Stimulated activated CD4-positive, alpha-beta T cell treated with anti-CD3 and anti-CD28 coated beads, Interleukin-4, amount 100 ng/mL, for 48 hours (primary cell): ENCODE measurements around the gene TTC9B.
"Not testable (repeated sequence)": the region's sequence is repeated elsewhere in the genome, so short reads cannot be mapped to it uniquely, and the experiment has no call there.

Experiments
- DNase-seq, 2 donors: peaks; one replicate each; pipeline ENCODE4 v3.0.0-alpha.2; 2020; ENCODE audit warnings: low read depth in 2 of 2

TTC9B gene

DNA sequence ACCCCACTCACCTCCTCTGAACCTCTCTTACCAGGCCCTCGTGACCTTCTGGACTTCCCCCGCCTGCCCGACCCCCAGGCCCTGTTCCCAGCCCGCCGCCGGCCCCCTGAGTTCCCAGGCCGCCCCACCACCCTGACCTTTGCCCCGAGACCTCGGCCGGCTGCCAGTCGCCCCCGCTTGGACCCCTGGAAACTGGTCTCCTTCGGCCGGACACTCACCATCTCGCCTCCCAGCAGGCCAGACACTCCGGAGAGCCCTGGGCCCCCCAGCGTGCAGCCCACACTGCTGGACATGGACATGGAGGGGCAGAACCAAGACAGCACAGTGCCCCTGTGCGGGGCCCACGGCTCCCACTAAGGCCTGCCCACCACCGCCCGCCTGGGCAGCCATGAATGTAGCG is 3.2 kb downstream of the TTC9B start:
- DNase-seq: no peak

DNA sequence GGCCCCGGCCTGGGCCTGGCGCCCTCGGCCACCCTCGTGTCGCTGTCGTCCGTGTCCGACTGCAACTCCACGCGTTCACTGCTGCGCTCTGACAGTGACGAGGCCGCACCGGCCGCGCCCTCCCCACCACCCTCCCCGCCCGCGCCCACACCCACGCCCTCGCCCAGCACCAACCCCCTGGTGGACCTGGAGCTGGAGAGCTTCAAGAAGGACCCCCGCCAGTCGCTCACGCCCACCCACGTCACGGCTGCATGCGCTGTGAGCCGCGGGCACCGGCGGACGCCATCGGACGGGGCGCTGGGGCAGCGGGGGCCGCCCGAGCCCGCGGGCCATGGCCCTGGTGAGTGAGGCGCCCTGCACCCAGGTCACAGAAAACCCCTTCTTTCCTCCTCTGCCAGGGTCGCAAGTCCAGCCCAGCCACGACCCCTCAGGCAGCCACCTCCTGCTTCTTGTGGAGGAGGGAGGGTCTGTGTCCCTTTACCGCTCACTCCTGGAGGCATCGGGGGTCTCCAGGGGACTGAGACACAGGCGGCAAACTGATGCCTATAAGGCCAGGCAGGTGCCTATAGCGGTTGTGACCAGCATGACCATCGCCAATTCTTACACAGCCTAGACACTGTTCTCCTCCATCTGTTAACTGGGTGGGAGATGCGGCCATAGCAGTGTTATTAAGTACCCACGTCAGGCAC is 4.2 kb downstream of the TTC9B start:
- no peak for DNase-seq

DNA sequence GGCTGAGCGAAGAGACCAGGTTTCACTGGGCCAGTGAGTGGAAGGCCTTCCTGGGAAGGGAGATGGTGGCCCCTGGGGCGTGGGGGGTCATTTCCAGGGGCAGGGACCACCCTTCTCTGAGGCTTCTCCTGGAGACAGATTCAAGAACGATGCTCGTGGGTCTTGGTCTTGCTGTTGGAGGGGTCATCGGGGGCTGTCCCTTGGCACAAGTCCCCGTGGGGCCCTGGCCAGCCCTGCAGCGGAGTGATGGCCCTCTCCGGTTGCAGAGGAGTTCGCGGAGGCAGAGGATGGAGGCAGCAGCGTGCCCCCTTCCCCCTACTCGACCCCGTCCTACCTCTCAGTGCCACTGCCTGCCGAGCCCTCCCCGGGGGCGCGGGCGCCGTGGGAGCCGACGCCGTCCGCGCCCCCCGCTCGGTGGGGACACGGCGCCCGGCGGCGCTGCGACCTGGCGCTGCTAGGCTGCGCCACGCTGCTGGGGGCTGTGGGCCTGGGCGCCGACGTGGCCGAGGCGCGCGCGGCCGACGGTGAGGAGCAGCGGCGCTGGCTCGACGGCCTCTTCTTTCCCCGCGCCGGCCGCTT is 4.8 kb downstream of the TTC9B start:
- no peak for DNase-seq

DNA sequence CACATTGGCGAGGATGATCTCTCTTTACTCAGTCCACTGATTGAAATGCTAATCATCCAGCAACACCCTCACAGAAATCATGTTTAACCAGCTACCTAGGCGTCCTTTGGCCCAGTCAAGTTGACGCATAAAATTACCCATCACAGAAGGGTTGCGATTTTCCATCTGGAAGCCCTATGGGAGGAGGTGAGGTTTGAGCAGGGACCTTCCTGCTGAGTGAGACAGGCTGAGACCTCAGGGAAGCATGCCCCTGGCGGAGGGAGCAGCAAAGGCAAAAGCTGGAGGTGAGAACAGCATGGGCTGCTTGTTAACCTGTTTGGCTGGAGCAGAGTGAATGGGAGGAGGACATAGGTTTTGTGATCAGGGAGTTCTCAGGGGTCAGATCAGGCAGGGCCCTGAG is 7.3 kb downstream of the TTC9B start:
- no peak for DNase-seq

DNA sequence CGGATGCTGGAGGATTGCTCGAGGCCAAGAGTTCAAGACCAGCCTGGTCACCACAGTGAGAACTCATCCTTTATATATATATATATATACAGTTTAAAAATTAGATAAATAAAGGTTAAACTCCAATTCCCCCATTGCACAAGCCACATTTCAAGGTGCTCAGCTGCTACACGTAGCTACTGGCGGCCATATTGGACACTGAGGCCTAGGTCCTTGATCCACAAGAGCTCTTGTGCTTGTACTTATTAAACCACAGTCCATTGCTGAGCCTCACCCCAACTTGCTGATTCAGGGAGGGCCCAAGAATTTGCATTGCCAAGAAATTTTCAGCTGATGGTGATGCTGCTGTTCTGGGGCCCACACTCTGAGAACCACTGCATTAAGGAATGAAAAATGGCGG is 9.6 kb downstream of the TTC9B start:
- DNase-seq: no peak

DNA sequence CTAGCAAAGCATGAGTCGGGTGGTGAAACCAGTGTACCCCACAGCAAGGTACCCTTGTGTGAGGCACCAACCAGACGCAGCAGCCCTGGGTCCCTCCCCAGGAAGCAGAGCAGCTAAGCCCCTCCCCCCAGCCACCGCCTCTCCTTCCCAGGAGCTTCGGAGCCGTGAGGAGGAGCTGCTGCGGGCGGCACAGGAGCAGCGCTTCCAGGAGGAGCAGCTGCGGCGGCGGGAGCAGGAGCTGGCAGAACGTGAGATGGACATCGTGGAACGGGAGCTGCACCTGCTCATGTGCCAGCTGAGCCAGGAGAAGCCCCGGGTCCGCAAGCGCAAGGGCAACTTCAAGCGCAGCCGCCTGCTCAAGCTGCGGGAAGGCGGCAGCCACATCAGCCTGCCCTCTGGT is 12.4 kb downstream of the TTC9B start:
- DNase-seq: no peak

DNA sequence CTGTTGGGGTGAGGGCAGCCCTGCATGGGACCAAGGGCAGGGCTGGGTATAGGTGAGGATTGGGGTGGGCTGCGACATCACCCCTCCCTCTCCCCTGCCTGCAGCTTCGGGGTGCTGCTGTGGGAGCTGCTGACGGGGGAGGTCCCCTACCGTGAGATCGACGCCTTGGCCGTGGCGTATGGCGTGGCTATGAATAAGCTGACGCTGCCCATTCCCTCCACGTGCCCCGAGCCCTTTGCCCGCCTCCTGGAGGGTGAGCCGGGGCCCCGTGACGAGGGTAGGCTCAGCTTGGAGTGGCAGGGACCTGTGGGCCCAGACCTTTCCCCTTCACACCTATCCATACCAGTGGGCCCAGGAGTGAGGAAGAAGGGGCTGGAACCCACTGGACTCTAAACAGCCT is 13.8 kb downstream of the TTC9B start:
- DNase-seq: no peak

DNA sequence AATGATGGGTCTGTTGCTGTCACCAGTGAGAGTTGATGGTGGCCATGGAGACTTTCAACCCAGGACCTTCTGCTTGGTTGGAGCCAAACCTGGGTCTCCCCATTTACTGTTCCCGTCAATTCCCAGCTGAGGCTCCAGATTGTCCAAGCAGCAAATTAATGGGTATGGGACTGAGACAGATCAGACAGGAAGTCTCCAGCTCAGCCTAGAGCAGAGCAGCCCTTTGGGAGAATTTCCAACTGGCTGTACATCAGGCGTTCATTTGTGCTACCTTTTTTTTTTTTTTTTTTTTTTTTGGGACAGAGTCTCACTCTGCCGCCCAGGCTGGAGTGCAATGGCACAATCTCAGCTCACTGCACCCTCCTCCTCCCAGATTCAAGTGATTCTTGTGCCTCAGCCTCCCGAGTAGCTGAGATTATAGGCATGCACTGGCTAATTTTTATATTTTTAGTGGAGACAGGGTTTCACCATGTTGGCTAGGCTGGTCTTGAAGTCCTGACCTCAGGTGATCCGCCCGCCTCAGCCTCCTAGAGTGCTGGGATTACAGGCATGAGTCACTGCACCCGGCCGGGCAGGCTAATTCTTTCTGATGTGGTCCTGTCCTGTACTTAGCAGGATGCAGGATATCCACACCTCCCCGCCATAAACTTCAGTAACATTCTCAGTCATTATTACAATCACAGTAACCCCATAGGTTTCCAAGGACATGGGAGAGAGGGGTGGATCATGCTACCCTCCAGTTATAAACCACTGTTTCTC is 17.7 kb downstream of the TTC9B start:
- DNase-seq: no peak

DNA sequence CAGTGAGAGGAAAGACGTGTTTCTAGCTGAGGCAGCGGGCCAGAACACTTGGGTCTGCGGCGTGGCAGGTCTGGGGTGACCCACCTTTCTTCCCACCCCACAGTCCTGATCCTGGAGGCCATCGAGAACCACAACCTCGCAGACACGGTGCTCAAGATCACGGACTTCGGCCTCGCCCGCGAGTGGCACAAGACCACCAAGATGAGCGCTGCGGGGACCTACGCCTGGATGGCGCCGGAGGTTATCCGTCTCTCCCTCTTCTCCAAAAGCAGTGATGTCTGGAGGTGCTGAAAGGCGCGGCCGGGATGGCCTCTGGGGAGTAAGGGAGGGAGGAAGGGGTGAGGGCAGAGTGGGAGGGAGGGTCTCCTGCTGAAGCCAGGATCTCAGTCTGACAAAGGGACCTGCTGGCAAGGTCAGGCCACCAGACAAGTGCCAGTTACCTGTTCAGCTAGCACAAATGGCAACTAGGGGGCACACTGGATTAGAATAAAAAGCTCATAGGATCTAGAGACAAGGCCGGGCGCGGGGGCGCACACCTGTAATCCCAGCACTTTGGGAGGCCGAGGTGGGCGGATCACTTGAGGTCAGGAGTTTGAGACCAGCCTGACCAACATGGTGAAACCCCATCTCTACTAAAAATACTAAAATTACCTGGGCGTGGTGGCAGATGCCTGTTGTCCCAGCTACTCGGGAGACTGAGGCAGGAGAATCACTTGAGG is 19.8 kb downstream of the TTC9B start:
- DNase-seq: no peak

DNA sequence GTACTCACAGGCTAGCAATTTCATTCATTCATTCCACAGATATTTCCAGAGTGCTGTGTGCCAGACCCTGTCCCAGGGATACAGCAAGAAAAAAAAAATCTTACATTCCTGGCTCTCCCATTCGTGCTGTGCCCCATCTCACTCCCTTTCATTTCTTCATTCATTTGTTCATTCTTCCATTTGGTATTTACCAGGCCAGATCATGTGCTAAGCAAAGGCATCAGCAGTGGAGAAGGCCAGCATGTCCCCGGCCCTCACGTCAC is 24.7 kb downstream of the TTC9B start:
- DNase-seq: no peak

DNA sequence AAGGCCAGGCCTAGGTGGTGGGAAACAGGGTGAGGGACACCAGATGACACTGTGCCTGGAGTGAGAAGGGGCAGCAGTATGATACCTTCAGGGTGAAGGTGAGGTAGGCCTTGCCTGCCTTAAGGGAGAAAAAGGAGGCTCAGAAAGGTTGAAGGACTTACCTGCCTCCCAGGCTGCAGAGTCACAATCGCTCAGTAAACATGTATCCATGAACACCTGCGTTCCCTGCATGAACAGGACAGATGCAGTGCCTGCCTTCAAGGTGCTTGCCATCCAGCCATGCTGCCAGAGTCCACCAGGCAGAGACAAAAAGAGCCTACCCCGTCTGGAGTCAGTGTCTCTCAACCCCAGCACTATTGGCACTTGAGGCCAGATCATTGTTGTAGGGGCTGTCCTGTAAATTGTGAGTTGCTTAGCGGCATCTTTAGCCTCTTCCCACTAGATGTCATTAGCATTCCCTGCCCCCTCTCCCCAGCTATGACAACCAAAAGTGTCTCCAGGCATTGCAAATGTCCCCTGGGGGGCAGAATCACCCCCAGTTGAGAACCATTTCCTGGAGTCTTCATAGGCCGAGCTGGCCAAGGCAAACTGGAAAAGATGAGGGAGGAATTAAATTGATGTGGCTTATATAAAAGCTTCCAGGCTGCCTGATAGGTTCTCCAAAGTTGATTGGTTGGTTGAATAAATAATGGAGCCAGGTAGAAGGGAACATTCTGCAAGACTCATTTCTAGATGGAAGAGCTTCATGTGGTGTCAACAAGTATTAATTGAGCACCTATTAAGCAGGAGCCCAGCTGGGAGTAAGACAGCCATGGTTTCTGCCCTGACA is 25.2 kb downstream of the TTC9B start:
- DNase-seq: no peak

DNA sequence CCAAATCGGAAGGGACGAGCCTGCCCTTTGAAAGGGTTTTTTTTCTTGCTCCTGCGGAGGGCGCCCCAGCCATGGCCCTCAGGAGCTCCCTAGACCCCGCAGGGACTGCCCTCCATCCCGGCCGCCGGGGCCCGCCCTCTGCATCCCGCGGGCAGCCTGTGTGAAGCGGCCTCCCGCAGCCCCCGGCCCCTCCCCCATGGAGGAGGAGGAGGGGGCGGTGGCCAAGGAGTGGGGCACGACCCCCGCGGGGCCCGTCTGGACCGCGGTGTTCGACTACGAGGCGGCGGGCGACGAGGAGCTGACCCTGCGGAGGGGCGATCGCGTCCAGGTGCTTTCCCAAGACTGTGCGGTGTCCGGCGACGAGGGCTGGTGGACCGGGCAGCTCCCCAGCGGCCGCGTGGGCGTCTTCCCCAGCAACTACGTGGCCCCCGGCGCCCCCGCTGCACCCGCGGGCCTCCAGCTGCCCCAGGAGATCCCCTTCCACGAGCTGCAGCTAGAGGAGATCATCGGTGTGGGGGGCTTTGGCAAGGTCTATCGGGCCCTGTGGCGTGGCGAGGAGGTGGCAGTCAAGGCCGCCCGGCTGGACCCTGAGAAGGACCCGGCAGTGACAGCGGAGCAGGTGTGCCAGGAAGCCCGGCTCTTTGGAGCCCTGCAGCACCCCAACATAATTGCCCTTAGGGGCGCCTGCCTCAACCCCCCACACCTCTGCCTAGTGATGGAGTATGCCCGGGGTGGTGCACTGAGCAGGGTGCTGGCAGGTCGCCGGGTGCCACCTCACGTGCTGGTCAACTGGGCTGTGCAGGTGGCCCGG is 26.1 kb downstream of the TTC9B start:
- peak in 1 of 2 donors; percentile 13 for DNase-seq

DNA sequence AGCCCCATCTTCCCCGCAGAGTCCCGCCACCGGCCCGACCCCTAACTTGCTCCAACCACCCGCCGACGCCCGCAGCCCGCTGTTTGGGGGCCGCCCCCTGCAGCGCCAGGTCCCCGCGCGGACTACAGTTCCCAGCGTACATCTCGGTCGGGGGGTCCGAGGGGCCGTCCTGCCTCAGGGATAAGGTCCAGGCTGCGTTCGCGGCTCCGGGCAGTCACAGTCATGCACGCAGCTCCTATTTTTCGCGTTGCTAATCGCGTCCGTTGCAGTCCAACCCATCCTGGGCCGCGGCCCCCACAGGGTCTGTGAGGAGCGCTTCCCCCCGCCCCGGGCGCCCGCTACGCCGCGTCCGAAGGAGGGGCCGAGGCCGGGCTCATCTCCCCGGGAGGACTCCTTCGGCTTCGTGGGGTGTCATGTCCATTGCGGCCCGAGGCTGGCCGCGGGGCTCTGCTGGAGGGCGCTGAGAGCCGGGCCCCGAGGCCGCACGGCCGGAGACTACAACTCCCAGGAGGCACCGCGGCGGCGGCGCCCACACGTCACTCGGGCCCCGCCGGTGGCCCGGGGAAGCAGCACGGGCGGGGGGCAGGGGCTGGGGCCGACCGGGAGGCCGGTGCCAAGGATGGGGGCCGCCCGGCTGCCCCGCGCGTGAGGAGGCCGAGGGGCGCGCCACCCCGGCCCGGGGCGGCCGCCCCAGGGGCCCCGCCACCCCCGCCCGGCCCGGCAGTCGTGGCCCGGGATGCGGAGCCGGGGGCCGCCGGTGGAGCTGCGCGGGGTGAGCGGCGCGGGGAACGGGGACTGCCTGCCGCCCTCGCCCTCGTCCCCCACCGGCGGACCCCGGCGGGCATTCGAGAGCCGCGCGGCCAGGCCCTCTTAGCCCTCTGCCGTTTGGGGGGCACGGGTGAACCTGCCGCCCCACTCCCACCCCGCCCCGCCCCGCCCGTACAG is 27.0 kb downstream of the TTC9B start, which contains the start of gene MAP3K10:
Gene MAP3K10, plus strand, starts transcription at position 536 of the 945 bp plus-strand sequence. CDS start 606 bp downstream, outside the sequence.
- peak; percentile 69 to 76 for DNase-seq

DNA sequence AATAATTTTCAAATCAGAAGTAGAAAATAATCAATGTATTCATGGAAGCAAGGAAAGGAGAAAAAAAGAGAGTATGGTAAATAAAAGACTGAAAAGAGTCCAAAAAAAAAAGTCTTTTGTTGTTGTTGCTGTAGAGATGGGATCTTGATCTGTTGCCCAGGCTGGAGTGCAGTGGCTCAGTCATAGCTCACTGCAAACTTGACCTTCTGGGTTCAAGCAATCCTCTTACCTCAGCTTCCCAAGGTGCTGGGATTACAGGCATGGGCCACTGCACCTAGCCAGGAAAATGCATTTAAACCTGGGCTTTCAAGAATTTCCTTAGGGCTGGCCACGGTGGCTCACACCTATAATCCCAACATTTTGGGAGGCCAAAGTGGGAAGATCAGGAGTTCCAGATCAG is 33.9 kb downstream of the TTC9B start:
- DNase-seq: no peak

DNA sequence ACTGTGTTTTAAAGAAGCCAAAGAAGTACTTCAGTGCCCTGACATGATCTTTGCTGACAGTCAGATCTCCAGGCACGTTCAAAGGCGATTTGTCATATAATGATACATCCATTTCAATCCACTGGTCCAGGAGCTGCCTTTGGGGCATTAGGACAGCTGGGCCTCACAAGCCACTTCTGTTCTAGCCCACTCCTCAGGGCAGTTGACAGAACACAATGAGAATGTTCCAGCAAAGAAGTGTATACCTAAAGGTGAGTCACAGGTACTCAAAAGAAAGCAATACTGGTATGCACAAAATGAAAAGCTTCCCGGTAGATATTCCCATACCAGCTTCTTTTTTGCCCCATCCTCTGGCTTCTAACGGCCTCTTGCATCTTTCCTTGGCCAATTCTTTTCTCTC is 39.4 kb downstream of the TTC9B start:
- no peak for DNase-seq

DNA sequence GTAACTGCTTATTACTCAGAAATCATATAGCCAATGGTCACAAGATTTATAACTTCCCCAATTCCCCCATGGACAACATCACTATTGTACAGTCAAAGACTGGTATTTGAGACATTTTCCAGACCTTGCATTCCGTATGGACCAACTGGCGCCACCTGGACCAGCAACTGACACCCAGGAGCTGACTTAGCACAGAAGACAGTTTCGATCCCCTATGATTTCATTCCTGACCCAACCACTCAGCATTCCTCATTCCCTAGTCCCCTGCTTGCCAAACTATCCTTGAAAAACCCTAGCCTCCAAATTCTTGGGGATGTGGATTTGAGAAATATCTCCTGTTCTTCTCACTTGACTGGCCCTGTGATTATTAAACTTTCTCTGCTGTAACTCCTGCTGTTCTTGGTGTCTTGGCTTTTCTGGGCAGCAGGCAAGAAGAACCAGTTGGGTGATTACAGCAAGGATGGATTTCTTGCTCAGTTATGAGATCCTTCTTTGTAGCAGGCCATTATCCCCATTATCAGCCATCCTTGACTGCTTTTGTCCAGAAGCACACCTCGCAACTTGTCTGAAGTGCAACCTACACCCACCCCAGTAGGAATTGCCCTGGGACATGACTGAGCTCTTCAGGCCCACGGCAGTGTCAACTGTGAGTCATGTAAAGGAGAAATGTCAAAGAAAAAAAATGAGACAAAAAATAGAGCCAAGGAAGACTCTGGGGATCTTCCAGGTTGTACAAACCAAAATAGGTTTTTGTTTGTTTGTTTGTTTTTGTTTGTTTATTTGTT is 40.7 kb downstream of the TTC9B start:
- no peak for DNase-seq

DNA sequence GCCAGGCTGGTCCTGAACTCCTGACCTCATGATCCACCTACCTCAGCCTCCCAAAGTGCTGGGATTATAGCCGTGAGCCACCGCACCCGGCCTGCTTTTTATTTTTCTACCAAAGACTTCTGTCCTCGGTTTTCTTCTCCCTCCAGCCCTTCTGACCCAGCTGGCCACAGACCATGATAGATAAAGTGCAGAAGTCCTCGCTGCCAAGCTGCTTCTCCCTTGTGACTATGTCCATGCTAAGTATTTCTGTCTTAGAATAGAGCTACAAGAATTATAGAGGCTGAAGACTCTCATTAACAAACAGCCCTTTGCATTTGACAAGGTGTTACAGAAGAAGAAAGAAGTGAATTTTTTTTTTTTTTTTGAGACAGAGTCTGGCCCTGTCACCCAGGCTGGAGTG is 42.4 kb downstream of the TTC9B start:
- no peak for DNase-seq

DNA sequence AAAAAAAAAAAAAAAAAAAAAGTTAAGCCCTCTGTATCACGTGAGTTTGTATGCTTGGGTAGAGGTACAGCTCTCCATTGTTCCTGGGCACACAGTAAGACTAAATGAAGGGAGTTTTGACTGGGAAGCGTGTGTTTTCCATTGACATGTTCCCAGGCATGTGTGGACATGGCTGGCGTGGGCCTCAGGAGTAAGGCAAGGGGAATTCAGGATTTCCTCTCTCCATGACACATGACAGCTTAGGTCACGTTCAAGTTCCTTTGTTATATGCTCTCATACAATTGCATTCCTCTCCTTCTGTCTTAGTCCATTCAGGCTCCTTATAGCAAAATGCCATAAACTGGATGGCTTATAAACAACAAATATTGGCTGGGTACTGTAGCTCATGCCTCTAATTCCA is 44.1 kb downstream of the TTC9B start:
- DNase-seq: no peak

DNA sequence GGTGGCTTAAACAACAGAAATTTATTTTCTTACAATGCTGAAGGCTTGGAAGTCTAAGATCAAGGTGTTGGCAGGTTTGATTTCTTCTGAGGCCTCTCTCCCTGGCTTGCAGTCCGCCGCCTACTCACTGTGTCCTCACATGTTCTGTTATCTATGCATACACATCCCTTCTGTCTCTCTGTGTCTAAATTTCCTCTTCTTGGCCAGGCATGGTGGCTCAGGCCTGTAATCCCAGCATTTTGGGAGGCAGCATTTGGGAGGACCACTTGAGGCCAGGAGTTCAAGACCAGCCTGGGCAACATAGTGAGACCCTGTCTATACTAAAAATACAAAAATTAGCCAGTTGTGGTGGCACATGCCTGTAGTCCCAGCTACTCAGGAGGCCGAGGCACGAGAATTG is 46.9 kb downstream of the TTC9B start:
- not testable (repeated sequence) for DNase-seq
